ENCODE data around the gene ZNF117. TPM values are rescaled to one million over a fixed set of nuclear protein-coding genes. Genes with fewer than 3 reads are reported as not detected.
"Not testable (repeated sequence)": the region's sequence is repeated elsewhere in the genome, so short reads cannot be mapped to it uniquely, and the experiment has no call there.

Gene ZNF117
- total RNA-seq (2012; rRNA removed) = 2.4 and 4.1 TPM in 2 replicates

- no peaks in the 10 kb centered on the region for H3K4me1 ChIP-seq (ENCODE audit: control insufficient read depth, insufficient read depth, low read length)
- peaks cover 6% of the 10 kb centered on the region for H3K36me3 ChIP-seq (ENCODE audit: insufficient read depth, low read length)
- no peak within 1 kb of the TSS for H3K9ac ChIP-seq (ENCODE audit: low read depth, low read length)
- no peak within 1 kb of the TSS for H3K4me2 ChIP-seq (ENCODE audit: low read length)
- no peak within 1 kb of the TSS for H3K4me3 ChIP-seq (ENCODE audit: low read length)
- no peaks in the 10 kb centered on the region for H3K27me3 ChIP-seq (ENCODE audit: control insufficient read depth, insufficient read depth, low read length)
- H3K9me3 ChIP-seq (replicated peaks; ENCODE audit: low read length) = peaks cover 10% of the 10 kb centered on the region
These were observed at the start of gene ZNF117 for GRCh38 chr7:64990936-64991335. Gene ZNF117 (minus strand): TSS chr7:64991036.

DNA sequence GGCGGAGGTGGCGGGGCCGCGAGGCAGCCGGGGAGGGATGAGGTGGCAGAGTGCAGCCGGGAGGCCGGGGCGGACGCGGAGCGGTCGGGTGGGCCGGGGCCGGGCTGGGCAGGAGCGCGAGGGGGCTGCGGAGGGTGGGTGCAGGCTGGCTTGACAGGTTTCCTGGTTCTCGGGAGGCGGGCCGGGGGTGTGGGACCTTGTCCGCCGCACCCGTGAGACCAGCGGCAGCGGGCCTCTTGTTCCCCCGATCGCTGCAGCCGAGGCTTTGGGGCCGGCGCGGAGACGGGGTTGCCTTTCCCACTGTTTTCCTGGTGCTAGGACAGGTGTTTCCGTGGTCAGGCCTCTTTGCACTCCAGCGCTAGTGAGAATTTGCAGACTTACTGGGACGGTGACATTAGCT, 47.9 kb upstream of the ZNF117 start:
- H3K4me2 ChIP-seq (ENCODE audit: low read length) = peak overlapping the region; percentile 91
- not testable (repeated sequence) for H3K4me1 ChIP-seq (ENCODE audit: control insufficient read depth, insufficient read depth, low read length); H3K36me3 ChIP-seq (ENCODE audit: insufficient read depth, low read length); H3K9me3 ChIP-seq (replicated peaks; ENCODE audit: low read length); H3K27me3 ChIP-seq (ENCODE audit: control insufficient read depth, insufficient read depth, low read length)
- peak overlapping the region; percentile 83 for H3K4me3 ChIP-seq (ENCODE audit: low read length)
- peak overlapping the region; percentile 73 for H3K9ac ChIP-seq (ENCODE audit: low read depth, low read length)

DNA sequence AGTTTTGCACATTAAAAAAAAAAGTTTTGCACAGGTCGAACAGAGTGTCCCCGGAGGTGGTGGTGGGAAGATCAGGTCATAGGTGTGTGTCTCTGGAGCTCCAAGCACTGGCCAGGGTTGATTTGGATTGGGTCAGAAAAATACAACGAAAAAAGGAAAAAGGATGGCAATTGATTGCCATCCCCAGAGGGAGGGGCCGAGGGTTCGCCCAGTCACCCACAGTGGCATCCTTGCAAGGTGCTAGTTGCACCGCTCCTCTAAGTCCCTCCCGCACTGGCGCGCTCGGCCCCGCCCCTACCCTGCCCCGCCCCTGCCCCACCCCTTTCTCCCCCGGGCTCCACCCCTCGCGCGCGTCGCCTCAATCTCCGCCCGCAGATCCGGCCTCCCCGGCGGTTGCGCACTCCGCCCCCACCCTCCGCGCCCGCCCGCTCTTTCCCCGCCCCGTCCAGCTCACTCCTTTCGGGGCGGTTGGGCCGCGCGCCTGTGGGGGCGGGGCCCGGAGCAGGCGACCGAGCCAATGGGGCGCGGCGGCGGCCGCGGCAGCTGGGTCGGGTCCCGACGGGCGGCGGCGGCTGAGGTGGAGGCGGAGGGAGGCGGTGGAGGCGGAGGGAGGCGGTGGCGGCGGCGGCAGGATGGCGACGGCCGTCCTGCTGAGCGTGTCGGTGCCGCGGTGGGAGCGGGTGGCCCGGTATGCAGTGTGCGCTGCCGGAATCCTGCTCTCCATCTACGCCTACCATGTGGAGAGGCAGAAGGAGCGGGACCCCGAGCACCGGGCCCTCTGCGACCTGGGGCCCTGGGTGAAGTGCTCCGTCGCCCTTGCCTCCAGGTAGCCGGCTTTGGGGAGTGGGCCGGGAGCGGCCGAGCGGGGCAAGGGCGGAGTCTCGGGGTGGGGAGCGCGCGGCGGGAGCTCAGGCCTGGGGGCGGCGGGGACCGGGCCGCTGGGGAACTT, 47.2 kb upstream of the ZNF117 start:
- peak overlapping the region; percentile 70 for H3K4me2 ChIP-seq (ENCODE audit: low read length)
- H3K36me3 ChIP-seq (ENCODE audit: insufficient read depth, low read length) = no peaks in the 10 kb centered on the region
- H3K9ac ChIP-seq (ENCODE audit: low read depth, low read length) = peak overlapping the region; percentile 78
- H3K4me1 ChIP-seq (ENCODE audit: control insufficient read depth, insufficient read depth, low read length) = peaks cover 2% of the 10 kb centered on the region
- no peaks in the 10 kb centered on the region for H3K9me3 ChIP-seq (replicated peaks; ENCODE audit: low read length)
- no peaks in the 10 kb centered on the region for H3K27me3 ChIP-seq (ENCODE audit: control insufficient read depth, insufficient read depth, low read length)
- peak overlapping the region; percentile 83 for H3K4me3 ChIP-seq (ENCODE audit: low read length)

GRCh38 chr7:65036526-65036925, 45.7 kb upstream of the ZNF117 start:
- H3K9ac ChIP-seq (ENCODE audit: low read depth, low read length); H3K27me3 ChIP-seq (ENCODE audit: control insufficient read depth, insufficient read depth, low read length); H3K9me3 ChIP-seq (replicated peaks; ENCODE audit: low read length); H3K4me3 ChIP-seq (ENCODE audit: low read length); H3K36me3 ChIP-seq (ENCODE audit: insufficient read depth, low read length); H3K4me2 ChIP-seq (ENCODE audit: low read length); H3K4me1 ChIP-seq (ENCODE audit: control insufficient read depth, insufficient read depth, low read length): not testable (repeated sequence)

DNA sequence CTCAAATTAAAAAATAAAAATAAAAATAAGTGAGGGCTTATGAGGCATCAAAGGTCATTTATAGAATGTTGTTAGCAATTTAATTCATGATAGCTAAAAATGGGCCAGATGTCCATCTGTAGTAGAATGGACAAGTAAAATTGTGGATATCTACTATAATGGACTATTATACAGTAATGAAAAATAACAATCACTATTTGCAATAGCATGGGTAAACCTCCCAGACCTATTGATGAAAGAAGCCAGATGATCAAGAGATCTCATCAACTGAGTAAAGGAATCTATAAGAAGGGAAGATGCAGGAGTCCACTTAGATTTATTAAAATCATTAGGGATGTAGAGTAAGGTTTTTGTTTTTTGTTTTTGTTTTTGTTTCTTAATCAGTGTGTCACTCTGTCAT, 44.6 kb upstream of the ZNF117 start:
- not testable (repeated sequence) for H3K9me3 ChIP-seq (replicated peaks; ENCODE audit: low read length); H3K9ac ChIP-seq (ENCODE audit: low read depth, low read length); H3K36me3 ChIP-seq (ENCODE audit: insufficient read depth, low read length); H3K4me1 ChIP-seq (ENCODE audit: control insufficient read depth, insufficient read depth, low read length); H3K4me3 ChIP-seq (ENCODE audit: low read length); H3K4me2 ChIP-seq (ENCODE audit: low read length); H3K27me3 ChIP-seq (ENCODE audit: control insufficient read depth, insufficient read depth, low read length)

- H3K4me1 ChIP-seq (ENCODE audit: control insufficient read depth, insufficient read depth, low read length); H3K27me3 ChIP-seq (ENCODE audit: control insufficient read depth, insufficient read depth, low read length); H3K4me2 ChIP-seq (ENCODE audit: low read length); H3K4me3 ChIP-seq (ENCODE audit: low read length); H3K36me3 ChIP-seq (ENCODE audit: insufficient read depth, low read length); H3K9me3 ChIP-seq (replicated peaks; ENCODE audit: low read length); H3K9ac ChIP-seq (ENCODE audit: low read depth, low read length): not testable (repeated sequence)
These were observed 43.4 kb upstream of the ZNF117 start for GRCh38 chr7:65034120-65034782.

GRCh38 chr7:65033391-65033790, 42.6 kb upstream of the ZNF117 start:
- H3K9ac ChIP-seq (ENCODE audit: low read depth, low read length); H3K36me3 ChIP-seq (ENCODE audit: insufficient read depth, low read length); H3K4me2 ChIP-seq (ENCODE audit: low read length); H3K4me3 ChIP-seq (ENCODE audit: low read length); H3K9me3 ChIP-seq (replicated peaks; ENCODE audit: low read length); H3K4me1 ChIP-seq (ENCODE audit: control insufficient read depth, insufficient read depth, low read length); H3K27me3 ChIP-seq (ENCODE audit: control insufficient read depth, insufficient read depth, low read length): not testable (repeated sequence)

GRCh38 chr7:65025023-65025422, 34.2 kb upstream of the ZNF117 start:
- not testable (repeated sequence) for H3K36me3 ChIP-seq (ENCODE audit: insufficient read depth, low read length); H3K4me3 ChIP-seq (ENCODE audit: low read length); H3K4me1 ChIP-seq (ENCODE audit: control insufficient read depth, insufficient read depth, low read length); H3K4me2 ChIP-seq (ENCODE audit: low read length); H3K27me3 ChIP-seq (ENCODE audit: control insufficient read depth, insufficient read depth, low read length); H3K9me3 ChIP-seq (replicated peaks; ENCODE audit: low read length); H3K9ac ChIP-seq (ENCODE audit: low read depth, low read length)

DNA sequence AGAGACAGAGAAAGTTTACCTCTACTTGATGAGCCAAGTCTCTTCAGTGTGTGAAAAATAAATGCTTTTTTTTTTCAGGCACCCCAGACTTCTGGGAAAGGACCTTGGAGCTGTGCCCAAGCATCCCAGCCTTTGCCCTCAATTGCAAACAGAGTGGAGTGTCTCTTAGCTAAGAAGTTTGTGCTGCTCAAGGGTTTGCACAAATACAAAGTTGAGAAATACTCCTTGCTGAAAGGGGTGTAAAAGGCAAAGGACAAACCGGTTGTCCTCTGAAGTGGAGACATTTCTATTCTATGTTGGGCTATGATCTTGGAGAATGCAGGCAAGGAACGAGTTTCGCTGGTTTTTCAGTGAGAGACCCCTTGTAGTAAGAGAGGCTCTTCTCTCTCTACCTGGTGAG, 30.1 kb upstream of the ZNF117 start:
- H3K9ac ChIP-seq (ENCODE audit: low read depth, low read length); H3K4me1 ChIP-seq (ENCODE audit: control insufficient read depth, insufficient read depth, low read length); H3K9me3 ChIP-seq (replicated peaks; ENCODE audit: low read length); H3K4me3 ChIP-seq (ENCODE audit: low read length); H3K4me2 ChIP-seq (ENCODE audit: low read length); H3K36me3 ChIP-seq (ENCODE audit: insufficient read depth, low read length); H3K27me3 ChIP-seq (ENCODE audit: control insufficient read depth, insufficient read depth, low read length): not testable (repeated sequence)

DNA sequence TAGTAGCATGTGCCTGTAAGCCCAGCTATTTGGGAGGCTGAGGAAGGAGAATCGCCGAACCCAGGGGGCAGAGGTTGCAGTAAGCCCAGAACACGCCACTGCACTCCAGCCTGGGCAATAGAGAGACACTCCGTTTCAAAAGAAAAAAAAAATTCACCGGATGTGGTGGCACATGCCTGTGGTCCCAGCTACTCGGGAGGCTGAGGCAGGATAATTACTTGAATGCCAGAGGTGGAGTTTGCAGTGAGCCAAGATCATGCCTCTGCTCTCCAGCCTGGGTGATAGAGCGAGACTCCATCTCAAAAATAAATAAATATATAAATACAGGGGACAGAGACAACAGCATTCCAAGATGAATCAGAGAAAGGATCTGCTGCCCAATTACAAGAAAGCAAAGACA, 19.0 kb upstream of the ZNF117 start:
- H3K9ac ChIP-seq (ENCODE audit: low read depth, low read length); H3K9me3 ChIP-seq (replicated peaks; ENCODE audit: low read length); H3K4me2 ChIP-seq (ENCODE audit: low read length): not testable (repeated sequence)

DNA sequence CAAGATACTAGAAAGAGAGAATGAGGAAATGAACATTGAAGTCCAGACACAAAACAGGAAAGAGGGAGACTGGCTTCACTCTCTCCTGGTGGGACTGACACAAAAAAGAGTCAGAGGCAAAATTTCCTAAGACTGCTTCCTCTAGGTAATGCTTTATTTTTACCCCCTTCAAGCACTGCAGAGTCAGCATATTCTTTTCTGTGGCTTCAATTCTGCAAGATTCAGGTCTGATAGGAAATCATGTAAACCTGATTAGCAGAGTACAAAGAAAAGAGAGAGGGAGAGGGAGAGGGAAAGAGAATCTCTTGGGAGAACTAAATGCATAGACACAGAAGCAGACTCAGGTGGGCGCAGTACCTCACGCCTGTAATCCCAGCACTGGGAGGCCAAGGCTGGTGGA, 18.6 kb upstream of the ZNF117 start:
- not testable (repeated sequence) for H3K9me3 ChIP-seq (replicated peaks; ENCODE audit: low read length); H3K36me3 ChIP-seq (ENCODE audit: insufficient read depth, low read length); H3K27me3 ChIP-seq (ENCODE audit: control insufficient read depth, insufficient read depth, low read length); H3K4me2 ChIP-seq (ENCODE audit: low read length); H3K4me1 ChIP-seq (ENCODE audit: control insufficient read depth, insufficient read depth, low read length); H3K9ac ChIP-seq (ENCODE audit: low read depth, low read length); H3K4me3 ChIP-seq (ENCODE audit: low read length)

More for the DNA sequence above, 19.0 kb upstream of the ZNF117 start:
- H3K27me3 ChIP-seq (ENCODE audit: control insufficient read depth, insufficient read depth, low read length); H3K4me1 ChIP-seq (ENCODE audit: control insufficient read depth, insufficient read depth, low read length); H3K4me3 ChIP-seq (ENCODE audit: low read length); H3K36me3 ChIP-seq (ENCODE audit: insufficient read depth, low read length): not testable (repeated sequence)

DNA sequence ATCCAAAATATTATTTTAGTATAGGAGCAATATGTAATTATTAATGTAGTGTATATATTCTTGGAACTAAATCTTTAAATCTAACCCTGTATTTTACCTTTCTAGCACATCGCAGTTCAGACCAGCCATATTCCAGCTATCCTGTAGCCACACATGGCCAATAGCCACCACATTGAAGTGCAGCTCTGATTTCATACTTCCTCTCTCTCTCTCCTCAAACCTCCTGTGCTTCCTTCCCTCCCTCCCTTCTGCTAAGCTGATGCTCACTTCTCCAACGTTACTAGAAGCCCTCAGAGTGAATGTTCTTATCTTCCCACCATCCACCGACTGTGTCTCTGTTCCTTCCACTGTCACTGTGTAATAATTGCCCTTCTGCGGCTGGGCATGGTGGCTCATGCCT, 16.2 kb upstream of the ZNF117 start:
- not testable (repeated sequence) for H3K27me3 ChIP-seq (ENCODE audit: control insufficient read depth, insufficient read depth, low read length); H3K36me3 ChIP-seq (ENCODE audit: insufficient read depth, low read length); H3K9ac ChIP-seq (ENCODE audit: low read depth, low read length); H3K4me1 ChIP-seq (ENCODE audit: control insufficient read depth, insufficient read depth, low read length); H3K9me3 ChIP-seq (replicated peaks; ENCODE audit: low read length); H3K4me2 ChIP-seq (ENCODE audit: low read length); H3K4me3 ChIP-seq (ENCODE audit: low read length)

All from skeletal muscle satellite cell (primary cell).